ENCODE data around the gene OSBPL10.
"Not testable (repeated sequence)": the region's sequence is repeated elsewhere in the genome, so short reads cannot be mapped to it uniquely, and the experiment has no call there.

The OSBPL10 gene

DNA sequence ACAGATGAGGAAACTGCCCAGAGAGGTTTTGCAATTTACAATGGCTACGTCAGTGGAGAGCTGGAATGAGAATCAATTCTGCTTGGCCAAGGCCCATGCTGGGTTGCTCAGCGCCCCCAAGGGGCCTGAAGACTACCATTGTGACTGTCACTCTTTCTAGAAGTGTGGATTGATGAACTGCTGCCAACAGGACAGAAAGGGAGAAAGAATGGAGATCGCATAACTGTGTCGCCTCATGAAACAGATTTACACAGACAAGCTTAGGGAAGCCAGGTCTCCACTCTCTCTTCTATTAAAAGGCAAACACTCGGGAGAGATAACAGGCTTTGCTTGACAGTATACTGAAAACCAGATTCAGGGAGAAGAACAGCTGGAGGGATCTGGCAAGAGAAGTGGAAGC is 288.3 kb downstream of the OSBPL10 start:
- DNase-seq: no peak

DNA sequence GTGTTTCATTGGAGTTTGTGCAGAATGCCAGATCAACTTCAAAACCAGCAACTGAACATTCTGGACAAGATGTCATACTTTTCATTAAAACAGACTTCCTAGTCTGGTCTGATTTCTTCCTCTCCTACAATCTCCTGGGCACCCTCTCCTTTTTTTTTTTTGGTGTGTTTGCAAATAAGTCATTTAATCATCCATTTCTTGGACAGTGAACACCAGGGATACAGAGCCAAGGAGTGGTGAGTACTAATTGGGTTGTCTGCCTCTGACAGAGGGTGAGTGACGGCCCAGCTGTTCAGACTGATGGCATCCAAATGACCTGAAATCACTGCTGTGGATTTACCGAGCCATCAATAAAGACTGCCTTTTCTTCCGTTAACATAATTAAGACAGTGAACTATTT is 290.3 kb downstream of the OSBPL10 start:
- peak; percentile 31 for DNase-seq

DNA sequence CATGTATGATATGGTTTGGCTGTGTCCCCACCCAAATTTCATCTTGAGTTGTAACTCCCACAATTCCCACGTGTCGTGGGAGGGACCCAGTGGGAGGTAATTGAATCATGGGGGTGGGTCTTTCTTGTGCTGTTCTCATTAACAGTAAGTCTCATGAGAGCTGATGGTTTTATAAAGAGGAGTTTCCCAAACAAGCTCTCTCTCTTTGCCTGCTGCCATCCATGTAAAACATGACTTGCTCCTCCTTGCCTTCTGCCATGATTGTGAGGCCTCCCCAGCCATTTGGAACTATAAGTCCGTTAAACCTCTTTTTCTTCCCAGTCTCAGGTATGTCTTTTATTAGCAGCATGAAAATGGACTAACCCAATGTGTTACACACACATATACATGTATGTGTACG is 291.5 kb downstream of the OSBPL10 start:
- DNase-seq: not testable (repeated sequence)

DNA sequence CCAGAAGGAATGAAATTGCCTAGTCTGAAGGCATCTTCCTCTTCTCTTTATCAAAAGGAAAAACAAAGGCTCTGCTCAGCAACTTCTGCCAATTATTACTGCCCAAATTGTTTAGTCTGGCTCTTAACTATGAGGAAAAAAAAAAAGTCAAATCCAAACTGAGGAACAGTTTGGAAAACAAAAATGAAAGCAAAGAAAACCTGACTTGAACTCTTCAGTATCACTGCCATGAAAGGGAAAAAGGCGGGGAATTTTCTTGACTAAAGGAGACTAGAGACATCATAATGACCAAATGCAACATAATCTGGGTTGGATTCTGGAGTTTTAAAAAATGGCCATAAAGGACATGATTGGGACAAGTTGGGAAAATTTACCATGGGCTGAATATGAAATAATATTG is 292.1 kb downstream of the OSBPL10 start:
- no peak for DNase-seq

DNA sequence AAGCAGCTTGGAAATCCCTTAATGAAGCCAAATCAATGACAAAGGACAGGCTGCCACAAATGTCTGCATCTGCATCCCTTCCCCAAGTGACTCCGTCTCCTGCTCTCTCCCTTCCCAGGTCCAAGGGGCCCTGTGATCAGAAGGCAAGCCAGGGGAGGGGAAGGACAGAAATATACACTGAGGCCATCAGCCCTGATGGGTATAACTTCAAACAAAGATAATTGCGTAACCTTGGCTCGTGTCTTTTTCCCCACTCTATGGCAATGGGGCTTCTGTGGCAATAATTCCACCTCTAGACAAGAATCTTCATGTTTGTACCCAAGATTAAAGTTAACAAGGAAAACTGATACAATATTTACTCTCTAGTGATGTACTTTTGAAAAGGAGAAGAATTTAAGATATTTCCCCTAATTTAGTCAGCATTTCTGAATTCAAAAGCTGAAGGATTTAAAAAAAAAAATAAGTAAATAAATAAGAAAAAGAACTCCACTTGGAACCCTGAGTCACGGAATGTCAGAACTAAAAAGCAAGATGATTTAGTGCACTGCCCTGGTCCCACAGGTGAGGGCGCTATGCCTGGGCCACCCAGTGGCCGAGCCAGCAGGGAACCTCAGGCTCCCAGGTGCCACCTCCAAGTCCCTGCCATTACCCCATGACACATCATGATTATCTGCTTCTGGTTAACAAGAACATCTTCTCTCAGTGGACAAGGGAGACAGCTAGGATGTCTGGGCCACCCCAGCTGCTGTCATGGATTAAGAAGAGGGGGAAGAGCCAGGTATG is 293.9 kb downstream of the OSBPL10 start:
- no peak for DNase-seq

DNA sequence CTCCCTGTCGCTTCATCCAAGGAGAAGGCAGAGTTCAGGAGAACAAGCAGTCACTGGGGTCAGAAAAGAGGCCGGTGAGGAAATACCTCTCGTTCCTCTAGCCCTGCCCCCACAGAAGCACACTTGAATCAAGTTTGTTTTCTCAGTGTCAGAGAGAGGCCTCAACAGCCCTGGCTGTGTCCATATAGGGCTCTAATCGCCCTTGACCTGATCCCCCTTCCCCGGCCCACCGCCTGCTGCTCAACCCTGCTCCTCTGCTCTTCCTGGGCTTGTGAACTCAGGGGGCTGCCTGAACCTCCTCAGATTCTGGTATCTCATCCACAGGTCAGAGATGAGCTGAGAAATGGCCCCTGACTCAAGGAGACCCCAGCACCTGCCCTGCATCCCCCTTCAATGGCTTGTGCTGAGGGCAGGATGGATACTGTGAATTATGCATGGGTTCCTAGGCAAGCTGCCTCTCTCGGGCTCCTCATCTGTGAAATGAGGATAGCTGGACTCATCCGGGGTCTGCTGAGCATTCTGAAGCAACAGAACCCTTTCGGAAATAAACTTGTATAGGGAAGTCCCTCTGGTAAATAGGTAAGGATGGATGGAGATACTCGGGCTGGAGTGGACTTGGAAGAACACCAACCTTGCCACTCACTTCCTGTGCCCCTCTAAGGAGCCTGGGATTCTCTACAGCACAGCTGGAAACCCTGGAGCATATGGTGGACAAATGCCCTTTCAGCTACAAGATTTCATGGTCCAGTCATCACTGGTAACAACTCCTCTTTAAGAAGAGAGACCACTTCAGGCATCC is 300.8 kb downstream of the OSBPL10 start:
- DNase-seq: no peak

DNA sequence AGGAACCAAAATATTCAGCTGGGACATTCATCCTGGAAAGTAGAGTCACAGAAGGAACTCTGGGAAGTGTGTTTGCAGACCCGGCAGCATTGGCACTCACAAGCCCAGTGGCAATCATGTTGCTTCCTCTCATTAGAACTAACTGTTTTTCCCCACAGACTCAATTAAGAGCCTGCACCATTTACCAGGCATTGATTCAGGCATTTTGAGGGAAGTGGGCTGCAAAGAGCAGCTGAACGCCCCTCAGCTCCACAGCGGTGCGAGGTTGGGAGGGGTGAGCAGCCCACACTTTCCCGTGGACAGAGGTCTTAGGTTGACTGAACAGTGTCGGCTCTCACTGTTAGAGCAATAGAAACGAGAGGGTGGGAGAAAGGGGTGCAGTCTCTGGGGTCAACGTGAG is 304.5 kb downstream of the OSBPL10 start:
- DNase-seq: peak; percentile 51

DNA sequence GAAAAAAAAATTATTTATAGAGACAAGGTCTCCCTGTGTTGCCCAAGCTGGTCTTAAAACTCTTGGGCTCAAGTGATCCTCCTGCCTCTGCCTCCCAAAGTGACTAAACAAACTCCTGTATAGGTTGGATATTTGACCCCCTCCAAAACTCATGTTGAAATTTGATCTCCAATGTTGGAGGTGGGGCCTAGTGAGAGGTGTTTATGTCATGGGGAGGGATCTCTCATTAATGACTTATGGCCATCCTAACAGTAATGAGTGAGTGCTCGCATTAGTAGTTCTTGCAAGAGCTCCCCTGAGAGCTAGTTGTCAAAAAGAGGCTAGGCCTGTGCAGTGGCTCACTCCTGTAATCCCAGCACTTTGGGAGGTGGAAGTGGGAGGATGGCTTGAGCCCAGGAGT is 307.1 kb downstream of the OSBPL10 start:
- DNase-seq: no peak

DNA sequence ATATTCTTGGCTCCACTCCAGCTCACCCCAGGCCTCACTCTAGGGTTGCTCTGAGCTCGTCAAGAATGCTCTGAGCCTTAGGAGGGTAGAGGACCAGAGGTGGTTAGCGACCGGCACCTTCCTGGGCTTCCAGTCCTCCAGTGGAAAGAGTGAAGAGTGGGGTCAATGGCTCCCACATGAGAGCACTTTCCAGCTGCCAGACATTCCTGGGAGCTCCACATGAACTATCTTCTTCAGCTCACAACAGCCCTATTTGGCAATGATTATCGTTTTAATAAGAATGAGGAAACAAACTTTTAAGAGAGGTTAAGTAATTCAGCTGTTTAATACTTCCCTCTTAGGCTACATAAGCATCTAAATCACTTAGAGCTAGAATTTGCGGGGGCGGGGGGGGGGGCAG is 309.1 kb downstream of the OSBPL10 start:
- DNase-seq: no peak

DNA sequence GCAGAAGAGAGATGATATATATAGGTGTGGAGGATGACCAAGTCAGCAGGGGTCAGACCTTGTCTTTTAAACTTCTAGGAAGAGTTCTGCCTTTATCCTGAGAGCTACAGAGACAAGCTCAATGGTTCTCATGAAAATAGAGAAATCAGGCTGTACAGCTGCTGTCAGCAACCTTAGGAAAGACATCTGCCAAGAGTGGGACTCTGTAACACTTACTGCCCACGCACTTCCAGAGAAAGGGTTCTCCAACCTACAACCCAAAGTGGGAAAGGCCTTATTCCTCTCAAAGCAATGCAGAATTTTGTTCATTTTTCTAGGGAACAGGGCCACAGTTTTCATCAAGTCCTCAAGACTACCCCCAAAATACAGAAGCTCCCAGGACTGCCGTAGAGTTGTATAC is 309.6 kb downstream of the OSBPL10 start:
- DNase-seq: no peak

DNA sequence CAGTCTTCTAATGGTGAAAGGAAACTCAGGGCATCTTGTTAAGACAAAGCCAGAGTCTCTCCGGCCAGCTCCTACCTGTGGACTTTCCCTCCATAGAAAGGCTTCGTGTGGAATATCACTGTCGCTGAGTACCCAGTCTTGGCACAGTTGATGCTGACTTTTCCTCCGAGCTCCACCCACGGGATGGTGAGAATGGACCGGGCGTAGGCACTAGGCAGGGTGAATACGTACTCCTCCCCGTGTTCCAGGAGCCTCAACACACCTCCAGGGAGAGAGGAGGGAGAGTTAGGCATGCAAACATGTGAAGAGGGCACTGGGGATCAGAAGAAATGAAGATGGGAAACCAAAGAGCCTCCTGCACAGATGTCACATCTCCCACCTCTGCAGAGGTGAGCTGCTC is 310.3 kb downstream of the OSBPL10 start:
- no peak for DNase-seq

DNA sequence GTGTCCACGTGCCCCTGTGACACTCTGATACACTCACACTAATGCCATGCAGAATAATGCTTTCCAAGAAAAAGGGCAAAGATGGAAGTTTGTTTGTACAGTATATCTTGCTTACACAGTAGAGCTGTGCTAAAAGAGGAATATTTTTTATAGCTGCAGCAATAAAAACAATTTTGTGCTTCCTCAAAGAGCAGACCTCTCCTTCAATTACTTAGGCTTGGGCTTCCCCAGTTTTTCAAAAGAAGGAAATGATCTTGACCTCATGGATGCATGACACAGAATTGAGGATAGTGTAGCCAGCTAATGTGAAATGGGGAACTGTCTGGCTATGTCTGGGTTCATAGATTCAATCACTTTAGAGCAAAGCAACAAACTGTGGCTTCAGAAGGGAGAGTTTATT is 310.9 kb downstream of the OSBPL10 start:
- no peak for DNase-seq

DNA sequence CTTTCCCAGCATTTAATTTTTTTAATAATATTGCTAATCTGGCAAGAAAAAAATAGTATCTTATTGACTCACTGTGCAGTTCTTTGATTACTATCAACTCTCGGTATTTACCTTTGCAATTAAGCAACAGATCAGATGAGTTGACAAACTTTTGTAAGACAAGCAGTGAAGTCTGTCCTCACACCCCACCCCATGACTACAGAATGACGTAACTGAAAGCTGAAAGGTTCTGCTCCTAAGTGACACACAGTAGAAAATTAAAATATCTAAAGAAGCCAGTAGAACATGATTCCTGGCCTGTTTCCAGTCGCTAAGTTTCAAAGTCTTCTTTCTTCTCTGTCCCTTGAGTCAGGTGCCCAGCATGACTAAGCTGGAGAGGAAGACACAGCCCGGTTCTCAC is 312.8 kb downstream of the OSBPL10 start:
- no peak for DNase-seq

DNA sequence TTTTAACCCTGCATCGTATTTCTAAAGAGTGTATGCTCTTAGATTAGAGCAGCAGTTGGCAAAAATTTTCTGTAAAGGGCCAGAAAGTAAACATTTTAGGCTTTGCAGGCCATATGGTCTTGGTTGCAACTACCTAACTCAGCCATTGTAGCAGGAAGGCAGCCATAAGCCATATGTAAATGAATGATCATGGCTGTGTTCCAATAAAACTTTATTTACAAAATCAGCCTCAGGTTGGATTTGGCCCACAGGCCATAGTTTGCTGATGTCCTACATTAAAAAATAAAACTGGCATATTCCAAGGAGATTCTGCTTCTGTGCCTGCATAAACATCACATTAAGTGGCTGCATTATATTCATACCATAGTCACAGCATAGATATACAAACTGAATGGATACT is 313.5 kb downstream of the OSBPL10 start:
- DNase-seq: no peak

DNA sequence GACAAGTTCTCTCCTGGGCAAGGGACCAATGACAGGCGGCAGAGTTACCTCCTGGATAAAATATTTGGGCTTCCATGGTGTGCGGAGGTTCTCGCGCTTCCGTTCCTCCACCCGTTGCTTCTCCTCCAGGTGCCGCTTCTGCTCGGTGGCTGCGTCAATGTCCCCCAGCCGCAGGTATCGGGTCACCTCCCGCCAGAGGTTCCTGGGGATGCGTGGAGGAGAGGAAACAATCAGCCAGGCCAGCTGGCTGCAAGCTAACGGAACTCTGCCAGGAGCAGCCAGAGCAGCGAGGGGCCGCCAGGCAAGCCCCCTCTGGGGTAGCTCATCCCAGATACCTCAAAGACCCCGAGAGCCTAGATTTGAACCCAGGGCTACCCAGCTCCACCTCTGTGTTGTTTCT is 317.0 kb downstream of the OSBPL10 start:
- DNase-seq: no peak

DNA sequence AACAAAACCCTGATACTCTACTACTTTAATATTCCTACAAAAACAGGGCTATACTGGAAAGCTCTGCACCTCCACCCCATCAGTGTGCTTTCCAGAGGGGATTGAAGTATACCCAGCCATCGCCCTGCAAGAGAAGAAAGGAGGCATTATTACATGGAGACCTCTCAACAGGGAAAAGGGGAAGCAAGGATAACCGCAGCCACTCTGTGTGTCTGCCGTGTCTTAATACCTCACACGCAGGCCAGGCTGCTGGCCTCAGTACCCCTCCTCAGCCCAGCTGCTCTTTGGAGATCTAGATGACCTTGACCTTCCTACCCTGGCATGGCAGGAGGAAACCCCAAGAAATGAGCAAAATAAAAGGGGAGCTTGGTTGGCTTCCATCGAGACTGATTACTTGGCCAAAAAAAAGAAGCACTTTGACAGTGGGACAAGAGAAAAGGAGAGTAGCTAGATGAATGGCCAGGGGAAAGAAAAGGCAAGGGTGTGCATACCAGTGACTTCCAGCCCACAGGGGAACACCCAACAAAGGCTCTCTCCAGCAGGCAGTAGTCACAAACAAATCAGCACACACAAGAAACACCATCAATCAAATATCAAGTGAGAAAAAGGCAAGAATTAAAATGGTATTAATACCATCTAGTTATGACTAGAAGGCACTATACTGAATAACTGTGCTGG is 318.9 kb downstream of the OSBPL10 start:
- no peak for DNase-seq

DNA sequence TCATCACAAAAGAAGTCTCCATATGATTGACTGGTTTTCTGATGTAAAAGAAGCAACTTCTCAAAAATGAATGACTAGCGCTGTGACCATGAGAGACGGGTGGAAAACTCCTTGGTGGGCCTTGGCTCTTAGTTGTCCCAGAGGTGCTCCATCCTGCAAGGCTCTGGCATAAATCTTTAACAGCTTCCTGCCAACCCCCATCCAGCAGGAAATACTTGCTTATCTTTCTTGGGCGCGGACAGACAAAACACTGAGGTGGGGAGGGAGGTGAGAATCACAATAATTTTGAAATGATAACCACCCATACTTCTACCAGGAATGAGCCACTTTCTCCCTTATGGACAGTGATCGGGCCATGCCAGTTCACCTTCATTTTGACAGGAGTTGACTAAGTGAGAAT is 319.8 kb downstream of the OSBPL10 start:
- no peak for DNase-seq

DNA sequence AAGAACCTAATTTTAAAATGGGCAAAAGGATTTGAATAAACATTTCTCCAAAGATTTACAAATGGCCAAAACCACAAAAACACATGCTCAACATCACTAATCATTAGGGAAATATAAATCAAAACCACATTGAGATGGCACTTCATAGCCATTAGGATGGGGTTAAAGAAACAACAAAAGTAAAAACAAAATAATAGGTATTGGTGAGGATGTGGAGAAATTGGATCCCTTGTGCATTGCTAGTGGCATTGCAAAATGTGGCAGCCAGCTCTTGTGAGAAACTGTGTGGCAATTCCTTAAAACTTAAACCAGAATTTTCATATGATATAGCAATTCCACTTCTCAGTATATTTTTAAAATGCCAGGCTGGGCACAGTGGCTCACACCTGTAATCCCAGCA is 321.8 kb downstream of the OSBPL10 start:
- DNase-seq: no peak

DNA sequence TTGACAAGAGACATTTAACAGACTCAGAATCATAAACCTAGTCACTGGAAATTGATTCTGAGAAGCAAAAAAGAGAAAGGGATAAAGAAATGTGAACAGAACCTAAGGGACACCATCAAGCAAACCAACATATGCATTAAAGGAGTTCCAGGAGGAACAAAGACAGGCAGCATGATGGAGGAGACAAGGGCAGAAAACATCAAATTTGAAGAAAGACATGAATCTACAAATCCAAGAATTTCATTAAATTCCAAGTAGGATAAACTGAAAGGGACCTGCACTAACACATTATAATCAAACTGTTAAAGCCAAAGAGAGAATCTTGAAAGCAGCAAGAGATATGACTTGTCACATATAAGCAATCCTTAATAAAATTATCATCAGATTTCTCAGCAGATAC is 326.1 kb downstream of the OSBPL10 start:
- DNase-seq: no peak

DNA sequence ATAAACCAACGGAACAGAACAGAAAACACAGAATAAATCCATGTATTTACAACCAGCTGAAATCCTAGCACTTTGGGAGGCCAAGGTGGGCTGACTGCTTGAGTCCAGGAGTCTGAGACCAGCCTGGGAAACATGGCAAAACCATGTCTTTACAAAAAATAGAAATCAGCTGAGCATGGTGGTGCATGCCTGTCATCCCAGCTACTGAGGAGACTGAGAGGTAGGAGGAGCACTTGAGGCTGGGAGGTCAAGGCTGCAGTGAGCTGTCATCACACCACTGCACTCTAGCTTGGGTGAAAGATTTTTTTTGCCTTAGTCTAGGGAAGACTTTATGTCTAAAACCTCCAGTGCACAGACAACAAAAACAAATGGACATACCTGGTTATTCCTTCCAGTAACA is 327.6 kb downstream of the OSBPL10 start:
- no peak for DNase-seq

DNA sequence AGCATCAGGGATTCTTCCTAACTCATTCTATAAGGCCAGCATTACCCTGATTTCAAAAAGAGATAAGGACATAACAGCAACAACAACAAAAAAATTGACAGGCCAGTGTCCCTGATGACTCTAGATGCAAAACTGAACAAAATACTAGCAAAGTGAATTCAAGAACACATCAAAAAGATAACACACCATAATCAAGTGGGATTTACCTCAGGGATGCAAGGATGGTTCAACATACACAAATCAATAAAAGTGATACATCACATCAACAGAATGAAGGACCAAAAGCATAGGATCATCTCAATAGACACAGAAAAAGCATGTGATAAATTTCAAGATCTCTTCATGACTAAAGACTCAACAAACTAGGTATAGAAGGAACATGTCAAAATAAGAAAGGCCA is 328.8 kb downstream of the OSBPL10 start:
- no peak for DNase-seq

DNA sequence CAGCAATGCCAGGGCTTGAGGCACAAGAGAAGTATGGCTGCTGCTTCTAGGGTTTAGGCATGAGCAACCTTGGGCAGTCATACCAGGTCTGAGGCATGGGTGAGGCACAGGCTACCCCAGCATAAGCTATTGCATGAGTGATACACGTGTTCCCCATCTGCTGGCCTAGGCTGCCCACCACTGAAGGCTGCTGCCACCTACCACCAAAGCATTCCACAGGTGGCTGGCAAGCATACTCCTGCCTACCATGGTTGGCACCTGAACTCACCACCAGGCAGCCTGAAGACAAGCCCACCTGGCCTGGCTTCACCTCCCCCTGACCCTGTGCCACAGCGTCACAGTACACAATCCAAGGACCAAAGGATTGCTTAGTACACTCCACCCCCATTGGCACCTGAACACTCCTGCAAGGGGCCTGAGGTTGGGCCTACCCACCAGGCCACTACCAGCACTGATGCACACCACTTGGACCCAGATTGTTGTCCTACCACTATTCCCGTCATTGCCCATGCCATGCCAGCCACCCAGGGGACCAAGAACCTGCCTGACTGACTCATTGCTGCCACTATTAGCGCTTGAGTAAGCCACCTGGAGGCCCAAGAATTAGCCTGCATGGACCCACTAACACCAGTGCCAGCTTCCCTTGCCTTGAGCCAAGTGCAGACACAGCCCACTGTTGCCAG is 332.6 kb downstream of the OSBPL10 start:
- no peak for DNase-seq

DNA sequence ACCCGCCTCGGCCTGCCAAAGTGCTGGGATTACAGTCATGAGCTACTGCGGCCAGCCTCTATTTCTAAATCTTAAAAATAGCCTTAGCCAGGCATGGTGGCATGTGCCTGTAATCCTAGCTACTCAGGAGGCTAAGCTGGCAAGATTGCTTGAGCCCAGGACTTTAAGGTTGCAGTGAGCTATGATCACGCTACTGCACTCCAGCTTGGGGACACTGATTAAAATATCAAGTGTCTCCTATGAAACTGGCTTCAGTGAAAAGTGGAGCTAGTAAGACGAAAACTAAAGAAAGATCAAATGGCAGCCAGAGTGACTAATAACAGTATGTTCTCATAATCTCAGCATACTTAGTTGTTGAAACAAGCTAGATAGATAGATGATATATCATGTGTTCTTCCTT is 335.8 kb downstream of the OSBPL10 start:
- no peak for DNase-seq
